ENCODE results near the gene CHKA.

CHKA gene

GRCh38 chr11:68015467-68015866, 105.7 kb downstream of the CHKA start:
- no peak for DNase-seq (ENCODE audit: low read depth in 1 of 2, low spot score in 1 of 2)

- no peak for DNase-seq (ENCODE audit: low read depth in 1 of 2, low spot score in 1 of 2)
Measured at GRCh38 chr11:68014947-68015447, 106.2 kb downstream of the CHKA start.

- DNase-seq (ENCODE audit: low read depth in 1 of 2, low spot score in 1 of 2) = no peak
Measured at GRCh38 chr11:68014157-68014946, 106.8 kb downstream of the CHKA start.

- DNase-seq (ENCODE audit: low read depth in 1 of 2, low spot score in 1 of 2) = no peak
Measured at GRCh38 chr11:68013611-68014156, 107.5 kb downstream of the CHKA start.

GRCh38 chr11:68012843-68013610, 108.2 kb downstream of the CHKA start:
- DNase-seq (ENCODE audit: low read depth in 1 of 2, low spot score in 1 of 2) = no peak

GRCh38 chr11:68012044-68012842, 108.9 kb downstream of the CHKA start:
- DNase-seq (ENCODE audit: low read depth in 1 of 2, low spot score in 1 of 2) = no peak

- DNase-seq (ENCODE audit: low read depth in 1 of 2, low spot score in 1 of 2) = no peak
Measured at GRCh38 chr11:68011051-68011943, 109.9 kb downstream of the CHKA start.

- DNase-seq (ENCODE audit: low read depth in 1 of 2, low spot score in 1 of 2) = no peak
Measured at GRCh38 chr11:68010090-68011041, 110.8 kb downstream of the CHKA start, which contains the start of gene ALDH3B1. TSS of gene ALDH3B1 (plus strand) at chr11:68010327. CDS start at chr11:68015298, 4,971 bp downstream.

GRCh38 chr11:68009391-68010089, 111.6 kb downstream of the CHKA start:
- no peak for DNase-seq (ENCODE audit: low read depth in 1 of 2, low spot score in 1 of 2)

- no peak for DNase-seq (ENCODE audit: low read depth in 1 of 2, low spot score in 1 of 2)
Measured at GRCh38 chr11:68008381-68009337, 112.5 kb downstream of the CHKA start.

GRCh38 chr11:68007498-68008380, 113.4 kb downstream of the CHKA start:
- no peak for DNase-seq (ENCODE audit: low read depth in 1 of 2, low spot score in 1 of 2)

GRCh38 chr11:68006606-68007166, 114.5 kb downstream of the CHKA start:
- no peak for DNase-seq (ENCODE audit: low read depth in 1 of 2, low spot score in 1 of 2)

- no peak for DNase-seq (ENCODE audit: low read depth in 1 of 2, low spot score in 1 of 2)
Measured at GRCh38 chr11:68004551-68005335, 116.4 kb downstream of the CHKA start.

GRCh38 chr11:68003846-68004550, 117.2 kb downstream of the CHKA start, which contains the start of gene UNC93B1:
TSS of gene UNC93B1 (minus strand) at chr11:68004097. CDS start at chr11:68004043, 54 bp downstream.
- peak; percentile 62 to 67 for DNase-seq (ENCODE audit: low read depth in 1 of 2, low spot score in 1 of 2)

Data from activated CD4-positive, alpha-beta T cell treated with anti-CD3 and anti-CD28 coated beads, Interleukin-2, amount 50 U/mL, for 24 hours (primary cell).